Measurements from ENCODE around the gene RFTN1. TPM values are rescaled to one million over a fixed set of nuclear protein-coding genes. Genes with fewer than 3 reads are reported as not detected.

RFTN1 gene
- total and polyA plus RNA-seq, 2 of the 8 experiments (the other 6 are each of a cell fraction or from before 2014, with no cell fraction given): 4.6 to 6.7 TPM

DNA sequence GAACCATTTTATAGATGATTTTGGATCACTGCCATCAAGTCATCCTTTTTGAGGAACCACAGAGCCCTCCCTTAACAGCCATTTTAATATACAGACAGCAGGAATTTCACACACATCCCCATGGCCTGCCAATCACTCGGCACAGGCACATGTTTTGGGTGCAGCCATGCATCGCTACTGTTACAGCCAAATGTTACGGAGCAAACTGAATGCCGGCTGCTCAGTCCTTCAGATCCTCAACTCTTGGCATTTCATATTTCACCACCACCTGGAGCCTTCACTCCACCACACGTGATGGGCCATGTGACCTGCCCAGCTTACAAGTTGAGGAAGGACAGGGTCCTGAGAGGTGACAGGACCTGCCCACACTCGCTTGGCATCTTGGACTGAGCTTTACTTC lies 157.7 kb downstream of the RFTN1 start:
- Histone ChIP-seq H2AK5ac (ENCODE audit: low read depth, low read length) (no peak overlapping the region), H3K27ac (ENCODE audit: low read depth, low read length) (no peak overlapping the region), H3K56ac (replicated peaks; ENCODE audit: insufficient read length, low read depth, low read length) (no peak overlapping the region), H3K14ac (ENCODE audit: insufficient read length) (no peak overlapping the region), H3K79me2 (ENCODE audit: control insufficient read depth in 1 of 2, insufficient read depth in 2 of 2, low read length in 2 of 2) (no peaks in the 10 kb centered on the region), H3K4me2 (ENCODE audit: insufficient read depth in 1 of 2, low read depth in 2 of 2, low read length in 2 of 2) (no peak overlapping the region), H2BK20ac (ENCODE audit: low read length) (no peak overlapping the region), H2BK15ac (ENCODE audit: low read length) (no peak overlapping the region), H4K8ac (ENCODE audit: extremely low read depth, insufficient read depth, low read length) (no peak overlapping the region), H2AFZ (ENCODE audit: low read length) (no peak overlapping the region), H2BK120ac (replicated peaks; ENCODE audit: low read depth, low read length) (no peak overlapping the region), H4K20me1 (replicated peaks in 1 of 2; ENCODE audit: control insufficient read depth in 1 of 2, insufficient read depth in 2 of 2, low read length in 2 of 2) (no peaks in the 10 kb centered on the region), H3K36me3 (ENCODE audit: control insufficient read depth in 2 of 4, insufficient read depth in 4 of 4, low read length in 3 of 4) (no peaks in the 10 kb centered on the region; a peak in 1 of 8 replicates), H3K18ac (ENCODE audit: extremely low read depth, low read length) (no peak overlapping the region), H3K9ac (replicated peaks in 1 of 4; ENCODE audit: extremely low read depth in 1 of 4, low read depth in 3 of 4, low read length in 3 of 4) (no peak overlapping the region), H2BK5ac (ENCODE audit: low read depth, low read length) (no peak overlapping the region), H3K23ac (ENCODE audit: insufficient read length) (no peak overlapping the region), H3K9me3 (ENCODE audit: insufficient read depth in 2 of 2, low read depth in 1 of 2, low read length in 1 of 2) (no peaks in the 10 kb centered on the region), H3K4me3 (ENCODE audit: extremely low read depth in 1 of 4, insufficient read depth in 2 of 4, low read depth in 3 of 4, low read length in 4 of 4) (no peak overlapping the region), H3K79me1 (ENCODE audit: low read depth, low read length) (no peaks in the 10 kb centered on the region), H2BK12ac (ENCODE audit: low read depth, low read length) (no peak overlapping the region), H3K4ac (replicated peaks; ENCODE audit: insufficient read length, low read depth, low read length) (no peak overlapping the region), H3K23me2 (ENCODE audit: low read depth, low read length) (no peaks in the 10 kb centered on the region; the same call in 1 of the 2 replicates), H3K27me3 (replicated peaks in 1 of 4; ENCODE audit: control insufficient read depth in 3 of 4, extremely low read depth in 1 of 4, insufficient read depth in 3 of 4, low read length in 3 of 4) (no peaks in the 10 kb centered on the region), H4K91ac (replicated peaks; ENCODE audit: insufficient read length, low read length) (no peak overlapping the region), H3K4me1 (replicated peaks in 1 of 4; ENCODE audit: control insufficient read depth in 3 of 4, insufficient read depth in 4 of 4, low read length in 3 of 4) (peaks cover 0 to 10% (median 3%) of the 10 kb centered on the region in 4 experiments; a peak in 5 of 7 replicates), H4K5ac (ENCODE audit: insufficient read length, low read depth, low read length) (no peak overlapping the region)
- DNase-seq (ENCODE audit: low read depth in 1 of 2, low spot score in 2 of 2): no peak
- TF ChIP-seq, protein P1, sequence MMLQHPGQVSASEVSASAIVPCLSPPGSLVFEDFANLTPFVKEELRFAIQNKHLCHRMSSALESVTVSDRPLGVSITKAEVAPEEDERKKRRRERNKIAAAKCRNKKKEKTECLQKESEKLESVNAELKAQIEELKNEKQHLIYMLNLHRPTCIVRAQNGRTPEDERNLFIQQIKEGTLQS (IDR thresholded peaks at IDR 0.05; ENCODE audit: insufficient read depth, low read depth, low read length): no peak
- no peak for FAIRE-seq
- ChIA-PET POLR2A (ENCODE audit: partially characterized antibody) (no interaction called here), CTCF (ENCODE audit: partially characterized antibody) (interaction anchor here (2.2 kb wide), 1 partner anchor 11 kb away, joined by 10 read pairs; no protein-coding TSS in a partner anchor)
- 96% methylated on average over 6 of the region's 6 CpGs; no CpG with 5 or more reads in 1 of the 2 experiments for WGBS, 2 experiments (ENCODE audit: extremely low coverage in 1 of 2, insufficient coverage in 1 of 2, insufficient read length in 1 of 2, insufficient replicate concordance in 2 of 2, low coverage in 1 of 2, low lambda C conversion rate in 2 of 2, missing lambda C conversion rate in 1 of 2)

Measured in H1 (cell line).